ENCODE results near the gene SLC26A6.

SLC26A6 gene

GRCh38 chr3:48660800-48661400 lies 25.6 kb upstream of the SLC26A6 start:
- no peak for DNase-seq

- peak; percentile 24 for DNase-seq
These were observed 21.6 kb upstream of the SLC26A6 start for GRCh38 chr3:48656841-48657281.

GRCh38 chr3:48656061-48656840 lies 21.0 kb upstream of the SLC26A6 start:
- DNase-seq, result peak; percentile 83

- DNase-seq, result peak; percentile 21
These were observed 20.3 kb upstream of the SLC26A6 start for GRCh38 chr3:48655606-48656005.

- DNase-seq, result no peak
These were observed 19.8 kb upstream of the SLC26A6 start for GRCh38 chr3:48655063-48655462.

- no peak for DNase-seq
These were observed 17.9 kb upstream of the SLC26A6 start for GRCh38 chr3:48652923-48653715.

GRCh38 chr3:48651771-48652170 lies 16.5 kb upstream of the SLC26A6 start:
- DNase-seq, result no peak

- DNase-seq, result no peak
These were observed 15.5 kb upstream of the SLC26A6 start for GRCh38 chr3:48650723-48651122.

GRCh38 chr3:48648188-48648850 lies 13.1 kb upstream of the SLC26A6 start:
- no peak for DNase-seq

- DNase-seq, result no peak
These were observed 12.5 kb upstream of the SLC26A6 start for GRCh38 chr3:48647714-48648113.

GRCh38 chr3:48644898-48645760 lies 9.9 kb upstream of the SLC26A6 start:
- no peak for DNase-seq

GRCh38 chr3:48642605-48643004 lies 7.3 kb upstream of the SLC26A6 start:
- DNase-seq, result no peak

- no peak for DNase-seq
These were observed 6.1 kb upstream of the SLC26A6 start for GRCh38 chr3:48641396-48641795.

- no peak for DNase-seq
These were observed 4.8 kb upstream of the SLC26A6 start for GRCh38 chr3:48639944-48640606.

- no peak for DNase-seq
These were observed 2.0 kb upstream of the SLC26A6 start for GRCh38 chr3:48637305-48637704.

GRCh38 chr3:48636149-48636655 lies 941 bp upstream of the SLC26A6 start:
- no peak for DNase-seq

- peak; percentile 29 for DNase-seq
These were observed 520 bp downstream of the SLC26A6 start for GRCh38 chr3:48634661-48635221.

- no peak for DNase-seq
These were observed 1.5 kb downstream of the SLC26A6 start for GRCh38 chr3:48633743-48634142.

- no peak for DNase-seq
These were observed 2.0 kb downstream of the SLC26A6 start for GRCh38 chr3:48633256-48633655.

- no peak for DNase-seq
These were observed 3.5 kb downstream of the SLC26A6 start for GRCh38 chr3:48631516-48632448.

Measured in CD4-positive, alpha-beta T cell treated with Interleukin-4 for 4 hours (primary cell).